ENCODE data around the gene NCAPH2.

The NCAPH2 gene

GRCh38 chr22:50550395-50550794 is 42.4 kb downstream of the NCAPH2 start:
- no peak for DNase-seq

- no peak for DNase-seq
Measured at GRCh38 chr22:50551160-50551752, 43.2 kb downstream of the NCAPH2 start.

DNA sequence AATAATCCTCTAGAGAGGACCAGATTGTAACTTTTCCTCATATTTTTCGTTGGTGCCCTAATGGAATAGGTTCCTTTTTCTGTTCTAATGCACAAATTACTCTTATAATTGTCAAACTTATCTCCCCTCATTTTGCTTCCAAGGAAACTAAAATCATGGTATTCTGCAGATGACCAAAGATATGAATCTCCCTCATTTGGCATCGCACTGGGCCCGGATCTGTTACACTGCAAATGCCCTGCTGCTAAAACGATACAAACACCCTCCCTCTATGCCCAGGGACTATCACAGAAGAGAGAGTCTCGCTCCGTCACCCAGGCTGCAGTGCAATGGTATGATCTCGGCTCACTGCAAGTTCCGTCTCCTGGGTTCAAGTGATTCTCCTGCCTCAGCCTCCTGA is 45.3 kb downstream of the NCAPH2 start:
- DNase-seq = no peak

DNA sequence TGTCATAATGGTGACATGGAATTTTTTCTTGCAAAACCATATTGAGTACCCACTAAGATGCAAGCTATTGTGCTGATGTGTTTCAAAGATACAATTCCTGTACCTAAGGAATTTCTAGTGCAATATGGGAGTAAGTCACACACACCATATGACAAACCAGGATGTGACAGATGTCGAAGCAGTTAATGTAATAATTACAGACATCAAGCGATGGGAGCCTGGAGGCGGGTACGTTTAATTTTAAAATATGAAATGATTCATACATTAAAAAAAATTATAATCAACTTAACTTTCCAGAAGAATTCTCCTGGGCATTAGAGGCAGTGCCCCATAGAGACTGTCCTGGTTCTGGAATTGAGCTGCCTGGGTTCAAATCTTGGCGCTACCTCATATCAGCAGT is 48.7 kb downstream of the NCAPH2 start:
- no peak for DNase-seq

DNA sequence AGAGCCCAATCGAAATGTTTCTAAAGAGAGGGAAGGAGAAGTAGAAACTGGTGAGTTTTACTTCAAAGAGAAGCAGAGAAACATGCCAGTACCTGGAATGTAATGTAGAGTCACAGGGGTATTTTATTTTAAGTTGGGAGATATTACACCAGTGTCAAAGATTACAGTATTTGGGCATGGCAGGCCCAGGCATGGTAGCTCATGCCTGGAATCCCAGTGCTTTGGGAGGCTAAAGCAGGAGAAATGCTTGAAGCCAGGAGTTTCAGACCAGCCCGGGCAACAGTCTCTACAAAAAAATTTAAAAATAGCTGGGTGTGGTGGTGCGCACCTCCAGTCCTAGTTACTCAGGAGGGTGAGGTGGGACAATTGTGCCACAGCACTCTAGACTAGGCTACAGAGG is 52.0 kb downstream of the NCAPH2 start:
- no peak for DNase-seq

DNA sequence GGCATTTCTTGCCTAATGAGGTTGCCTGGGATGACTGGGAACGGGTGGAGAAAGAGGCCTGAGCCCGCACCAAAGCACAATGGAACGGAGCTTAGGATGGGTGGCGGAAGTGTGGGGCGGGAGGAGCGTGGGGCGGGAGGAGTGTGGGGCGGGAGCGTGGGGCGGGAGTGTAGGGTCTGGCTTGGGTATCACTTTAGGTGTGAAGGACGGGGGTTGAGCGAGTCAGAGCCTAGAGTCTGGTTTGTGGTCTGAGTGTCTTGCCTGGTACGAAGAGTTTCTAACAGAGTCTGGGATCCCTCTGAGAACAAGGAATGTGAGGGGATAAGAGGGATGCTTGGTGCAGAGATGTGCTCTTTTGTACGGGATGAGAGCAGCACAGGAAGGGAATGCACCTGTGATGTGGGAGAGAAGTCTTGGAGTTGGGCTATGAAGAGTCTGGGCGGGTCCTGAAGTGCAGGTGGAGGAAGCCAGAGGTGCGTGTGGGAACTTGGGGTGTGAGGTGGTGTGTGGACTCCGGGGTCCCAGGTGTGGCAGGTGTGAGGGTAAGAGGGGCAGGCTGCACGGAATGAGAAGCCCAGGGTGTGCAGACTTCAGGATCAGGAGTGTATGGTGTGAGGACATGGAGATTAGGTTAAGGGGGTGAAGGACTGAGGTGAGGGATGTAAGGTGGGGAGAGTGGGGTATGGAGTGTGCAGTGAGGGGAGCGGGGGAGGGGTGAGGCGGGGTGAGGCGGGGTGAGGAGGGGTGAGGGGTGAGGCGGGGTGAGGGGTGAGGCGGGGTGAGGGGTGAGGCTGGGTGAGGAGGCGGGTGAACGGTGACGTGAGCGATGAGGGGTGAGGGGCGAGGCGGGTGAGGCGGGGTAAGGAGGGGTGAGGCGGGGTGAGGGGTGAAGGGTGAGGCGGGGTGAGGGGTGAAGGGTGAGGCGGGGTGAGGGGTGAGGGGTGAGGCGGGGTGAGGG is 53.7 kb downstream of the NCAPH2 start:
- no peak for DNase-seq

DNA sequence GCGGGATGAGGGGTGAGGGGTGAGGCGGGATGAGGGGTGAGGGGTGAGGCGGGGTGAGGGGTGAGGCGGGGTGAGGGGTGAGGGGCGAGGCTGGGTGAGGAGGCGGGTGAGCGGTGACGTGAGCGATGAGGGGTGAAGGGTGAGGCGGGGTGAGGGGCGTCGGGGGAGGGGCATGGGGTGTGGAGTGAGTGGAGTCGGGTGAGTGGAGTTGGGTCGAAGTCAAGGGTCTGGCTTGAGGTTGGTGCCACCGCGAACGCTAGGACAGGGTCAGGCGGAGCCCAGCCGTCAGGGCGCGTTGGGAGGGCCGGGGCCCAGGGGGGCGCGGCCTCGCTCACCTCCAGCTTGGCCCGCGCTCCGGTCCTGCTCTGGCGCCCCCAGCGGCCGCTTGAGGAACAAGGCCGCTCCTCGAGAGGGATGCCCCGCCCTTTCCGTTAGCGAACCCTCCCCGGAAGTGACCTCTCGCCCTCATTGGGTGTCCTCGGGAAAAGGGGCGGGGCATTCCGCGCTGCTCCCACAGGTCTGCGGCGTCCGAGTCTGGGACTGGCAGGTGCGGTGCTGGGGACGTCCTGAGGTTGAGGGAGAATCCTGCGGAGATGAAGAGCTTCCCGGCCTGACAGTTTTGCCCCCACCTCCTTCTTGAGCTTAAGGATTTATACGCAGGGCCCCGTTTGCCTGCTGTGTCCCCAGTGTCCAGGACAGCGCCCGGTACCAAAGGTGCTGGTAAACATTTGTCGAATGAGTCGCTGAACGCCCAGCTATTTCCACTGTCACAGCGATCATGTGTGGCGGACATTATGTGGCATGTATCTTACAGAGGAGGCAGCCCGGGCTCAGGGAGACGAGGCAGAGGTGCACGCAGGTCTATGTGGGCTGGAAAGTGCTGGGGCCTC is 54.7 kb downstream of the NCAPH2 start, which contains the start of gene SYCE3:
Gene SYCE3, minus strand, starts transcription at position 397 of the 890 bp plus-strand sequence. CDS start 6,514 bp downstream, outside the sequence.
- DNase-seq = peak; percentile 97

- DNase-seq = no peak
Measured at GRCh38 chr22:50563413-50564160, 55.6 kb downstream of the NCAPH2 start.

GRCh38 chr22:50564289-50564688 is 56.3 kb downstream of the NCAPH2 start:
- no peak for DNase-seq

DNA sequence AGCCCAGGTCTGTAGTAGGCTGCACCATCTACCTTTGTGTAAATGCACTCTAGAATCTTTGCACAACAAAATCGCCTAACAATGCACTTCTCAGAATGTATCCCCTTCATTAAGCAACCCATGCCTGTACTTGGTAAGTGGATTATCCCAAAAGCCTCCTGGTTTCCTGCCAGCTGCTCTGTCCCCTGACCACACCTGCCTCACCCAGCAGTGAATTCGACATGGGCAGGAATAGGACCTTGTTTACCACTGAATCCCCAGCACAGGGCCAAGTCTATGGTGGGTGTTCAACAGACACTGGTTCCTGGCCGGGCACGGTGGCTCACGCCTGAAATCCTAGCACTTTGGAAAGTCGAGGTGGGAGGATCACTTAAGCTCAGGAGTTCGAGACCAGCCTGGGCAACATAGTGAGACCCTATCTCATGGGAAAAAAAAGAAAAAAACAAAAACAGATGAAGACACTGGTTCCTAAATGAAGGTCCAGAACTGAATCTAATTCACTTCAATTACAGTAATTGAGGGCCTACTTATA is 59.8 kb downstream of the NCAPH2 start:
- DNase-seq = no peak

- no peak for DNase-seq
Measured at GRCh38 chr22:50568626-50569025, 60.6 kb downstream of the NCAPH2 start.

DNA sequence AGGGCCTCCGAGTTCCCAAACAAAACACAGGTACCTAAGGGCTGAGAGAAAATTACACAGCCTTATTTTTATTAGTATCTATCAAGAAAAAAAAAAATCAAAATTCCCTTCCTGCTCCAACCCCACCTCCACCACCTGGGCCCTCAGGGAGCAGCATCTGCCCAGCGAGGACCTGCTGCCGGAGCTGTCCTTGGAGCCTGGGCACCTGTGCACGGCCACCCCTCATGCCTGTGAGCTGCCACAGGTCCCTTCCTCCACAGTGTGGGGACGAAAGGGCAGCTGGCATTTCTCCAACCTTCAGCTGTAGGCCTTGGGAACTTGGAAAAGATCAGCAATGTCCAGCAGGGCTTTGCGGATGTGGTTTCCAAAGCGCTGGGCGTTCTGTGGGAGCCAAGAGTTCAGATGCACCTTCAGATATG is 61.0 kb downstream of the NCAPH2 start:
- no peak for DNase-seq

GRCh38 chr22:50569896-50570535 is 62.0 kb downstream of the NCAPH2 start:
- DNase-seq = no peak

DNA sequence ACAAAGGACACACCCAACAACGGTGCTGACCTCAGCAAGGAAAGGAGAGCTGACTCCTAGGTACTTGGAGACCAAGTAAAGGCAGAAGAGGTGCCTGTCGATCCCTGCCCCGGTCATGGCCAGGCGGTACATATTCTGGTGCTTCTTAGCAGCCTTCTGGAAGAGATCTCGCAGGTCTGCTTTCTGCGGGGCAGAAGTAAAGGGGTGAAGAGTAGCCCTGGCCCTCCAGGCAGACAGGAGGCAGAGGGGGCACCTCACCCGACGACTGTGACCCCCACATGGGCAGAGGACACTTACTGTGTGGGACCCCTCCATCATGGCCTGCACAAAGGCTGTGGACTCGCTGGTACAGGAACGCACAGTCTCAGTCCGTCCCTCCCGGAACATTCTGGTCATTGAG is 62.8 kb downstream of the NCAPH2 start:
- DNase-seq = no peak

- no peak for DNase-seq
Measured at GRCh38 chr22:50571264-50572175, 63.5 kb downstream of the NCAPH2 start.

DNA sequence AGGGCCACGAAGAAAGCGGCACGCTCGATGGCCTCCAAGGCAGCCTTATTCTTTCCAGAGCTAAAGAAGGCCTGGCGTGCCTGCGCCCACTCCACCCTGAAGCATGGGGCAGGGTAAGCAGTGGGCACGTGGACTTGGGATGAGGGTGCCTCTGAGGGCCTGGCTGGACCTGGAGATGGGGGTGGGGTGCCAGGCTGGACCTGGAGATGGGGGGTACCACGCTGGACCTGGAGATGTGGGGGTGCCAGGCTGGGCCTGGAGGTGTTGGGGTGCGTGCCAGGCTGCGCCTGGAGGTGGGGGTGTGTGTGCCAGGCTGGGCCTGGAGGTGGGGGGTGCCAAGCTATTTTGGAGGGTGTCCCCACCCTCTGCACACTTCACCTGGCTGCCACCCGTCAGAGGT is 64.9 kb downstream of the NCAPH2 start:
- no peak for DNase-seq

DNA sequence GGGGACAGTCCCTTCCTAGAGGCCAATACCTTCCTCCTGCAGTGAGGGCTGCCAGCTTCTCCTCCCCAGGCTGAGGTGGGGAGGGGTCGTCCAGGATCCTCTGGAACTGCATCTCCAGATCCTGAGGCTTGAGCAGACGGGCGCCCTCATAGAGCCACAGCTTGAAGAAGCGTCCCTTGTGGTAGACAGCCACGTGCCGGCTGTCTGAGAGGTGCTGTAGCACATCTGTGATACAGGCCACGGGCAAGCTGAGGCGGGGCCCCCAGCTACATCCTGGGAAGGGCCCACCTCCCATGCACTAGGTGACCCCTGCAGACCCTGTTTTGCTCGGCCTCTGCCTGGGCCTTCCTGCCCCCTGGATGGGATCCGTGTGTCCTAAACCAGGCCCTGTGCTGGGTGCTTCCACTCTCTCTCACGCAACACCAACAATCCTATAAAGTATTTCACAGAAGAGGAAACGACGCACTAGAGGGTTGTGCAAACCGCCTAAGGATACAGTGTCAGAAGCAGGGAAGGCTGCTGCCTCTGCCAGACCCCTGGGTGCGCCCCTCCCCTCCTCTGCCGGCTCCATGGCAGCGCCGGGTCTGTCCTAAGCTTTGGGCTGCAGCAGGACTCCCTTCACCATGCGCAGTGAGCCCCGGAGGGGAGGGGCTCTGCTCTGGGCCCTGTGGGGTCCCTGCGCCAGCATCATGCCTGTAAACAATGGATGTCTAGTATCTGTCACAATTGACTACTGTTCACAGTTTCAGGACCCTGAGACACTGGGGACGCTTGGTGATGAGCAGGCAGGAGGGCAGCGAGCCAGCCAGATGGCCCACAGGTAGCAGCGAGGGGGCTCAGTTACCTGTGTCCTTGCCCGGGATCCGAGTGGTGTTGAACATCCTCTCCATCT is 65.7 kb downstream of the NCAPH2 start:
- DNase-seq = no peak

- DNase-seq = no peak
Measured at GRCh38 chr22:50574383-50574755, 66.3 kb downstream of the NCAPH2 start.

Data from CD4-positive, alpha-beta T cell treated with Interleukin-21 for 1 hour (primary cell).